ENCODE results near the gene SLC26A11. TPM values are rescaled to one million over a fixed set of nuclear protein-coding genes. Genes with fewer than 3 reads are reported as not detected.

The SLC26A11 gene
- total RNA-seq, 4 donors from 2014 or later = 11.3 to 13.8 (median 12.7) TPM

DNA sequence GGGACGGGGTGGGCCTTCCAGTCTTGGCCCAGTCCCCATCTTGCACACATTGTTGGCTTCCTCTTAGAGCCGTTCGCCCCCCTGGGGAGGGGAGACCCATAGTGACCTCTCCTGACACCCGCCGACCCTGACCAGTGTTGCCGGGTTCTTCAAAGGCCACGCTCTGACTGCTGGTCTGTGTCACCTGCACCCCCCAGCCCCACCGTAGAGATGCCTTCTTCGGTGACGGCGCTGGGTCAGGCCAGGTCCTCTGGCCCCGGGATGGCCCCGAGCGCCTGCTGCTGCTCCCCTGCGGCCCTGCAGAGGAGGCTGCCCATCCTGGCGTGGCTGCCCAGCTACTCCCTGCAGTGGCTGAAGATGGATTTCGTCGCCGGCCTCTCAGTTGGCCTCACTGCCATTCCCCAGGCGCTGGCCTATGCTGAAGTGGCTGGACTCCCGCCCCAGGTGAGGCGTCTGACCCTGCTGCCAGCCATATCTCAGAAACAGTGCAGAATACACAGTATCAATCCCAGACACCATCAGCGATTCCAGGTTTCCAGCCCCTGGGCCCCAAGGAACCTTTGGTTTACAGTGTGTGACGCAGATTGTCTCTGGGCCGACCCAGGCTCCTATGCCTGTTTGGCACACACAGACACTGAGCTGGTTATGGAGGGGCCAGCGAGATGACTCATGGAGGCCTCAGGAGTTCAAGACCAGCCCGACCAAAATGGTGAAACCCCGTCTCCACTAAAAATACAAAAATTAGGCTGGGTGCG is 1.3 kb downstream of the SLC26A11 start:
- no peaks in the 10 kb centered on the region for H3K9me3 ChIP-seq
- 74% methylated on average over 25 of the region's 29 CpGs for WGBS
- peaks cover 15 to 48% (median 44%) of the 10 kb centered on the region in 4 donors for H3K4me1 ChIP-seq
- intact Hi-C loops (cut with DNase I) = loop anchor here (2.0 kb wide), 1 partner anchor 39 kb away; the partner anchor contains the start of gene RNF213
- H3K27me3 ChIP-seq = no peaks in the 10 kb centered on the region
- peak overlapping the region; percentile 84 to 100 (median 98) for H3K4me3 ChIP-seq
- TF ChIP-seq POLR2A (IDR thresholded peaks at IDR 0.05; ENCODE audit: low read depth) (no peak), POLR2AphosphoS5 (IDR thresholded peaks at IDR 0.05) (no peak), EP300 (IDR thresholded peaks at IDR 0.05) (no peak)
- TF ChIP-seq, protein P1, sequence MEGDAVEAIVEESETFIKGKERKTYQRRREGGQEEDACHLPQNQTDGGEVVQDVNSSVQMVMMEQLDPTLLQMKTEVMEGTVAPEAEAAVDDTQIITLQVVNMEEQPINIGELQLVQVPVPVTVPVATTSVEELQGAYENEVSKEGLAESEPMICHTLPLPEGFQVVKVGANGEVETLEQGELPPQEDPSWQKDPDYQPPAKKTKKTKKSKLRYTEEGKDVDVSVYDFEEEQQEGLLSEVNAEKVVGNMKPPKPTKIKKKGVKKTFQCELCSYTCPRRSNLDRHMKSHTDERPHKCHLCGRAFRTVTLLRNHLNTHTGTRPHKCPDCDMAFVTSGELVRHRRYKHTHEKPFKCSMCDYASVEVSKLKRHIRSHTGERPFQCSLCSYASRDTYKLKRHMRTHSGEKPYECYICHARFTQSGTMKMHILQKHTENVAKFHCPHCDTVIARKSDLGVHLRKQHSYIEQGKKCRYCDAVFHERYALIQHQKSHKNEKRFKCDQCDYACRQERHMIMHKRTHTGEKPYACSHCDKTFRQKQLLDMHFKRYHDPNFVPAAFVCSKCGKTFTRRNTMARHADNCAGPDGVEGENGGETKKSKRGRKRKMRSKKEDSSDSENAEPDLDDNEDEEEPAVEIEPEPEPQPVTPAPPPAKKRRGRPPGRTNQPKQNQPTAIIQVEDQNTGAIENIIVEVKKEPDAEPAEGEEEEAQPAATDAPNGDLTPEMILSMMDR (IDR thresholded peaks at IDR 0.05) = no peak
- peak overlapping the region in 3 of 4 donors; percentile 79 to 91 (median 89) for H3K27ac ChIP-seq (replicated peaks in 1 of 4)
- DNase-seq (ENCODE audit: extremely low spot score) = no peak
- peaks cover under 1 to 43% (median 17%) of the 10 kb centered on the region in 4 donors for H3K36me3 ChIP-seq

- H3K36me3 ChIP-seq = peaks cover 2 to 43% (median 15%) of the 10 kb centered on the region in 4 donors
- intact Hi-C loops (cut with DNase I) = no loop called here
- no peaks in the 10 kb centered on the region for H3K9me3 ChIP-seq
- no peaks in the 10 kb centered on the region for H3K27me3 ChIP-seq
- no peak overlapping the region for H3K4me3 ChIP-seq
- WGBS = 87% methylated on average over 15 of the region's 18 CpGs
- H3K27ac ChIP-seq (replicated peaks in 1 of 4) = no peak overlapping the region
- no peak for DNase-seq (ENCODE audit: extremely low spot score)
- no peak for TF ChIP-seq EP300 (IDR thresholded peaks at IDR 0.05)
- TF ChIP-seq, protein P1 (IDR thresholded peaks at IDR 0.05) = no peak
- no peak for TF ChIP-seq POLR2AphosphoS5 (IDR thresholded peaks at IDR 0.05)
- no peak for TF ChIP-seq POLR2A (IDR thresholded peaks at IDR 0.05; ENCODE audit: low read depth)
- H3K4me1 ChIP-seq = peaks cover 15 to 48% (median 44%) of the 10 kb centered on the region in 4 donors
Observed at GRCh38 chr17:80222376-80223141, 2.3 kb downstream of the SLC26A11 start.

DNA sequence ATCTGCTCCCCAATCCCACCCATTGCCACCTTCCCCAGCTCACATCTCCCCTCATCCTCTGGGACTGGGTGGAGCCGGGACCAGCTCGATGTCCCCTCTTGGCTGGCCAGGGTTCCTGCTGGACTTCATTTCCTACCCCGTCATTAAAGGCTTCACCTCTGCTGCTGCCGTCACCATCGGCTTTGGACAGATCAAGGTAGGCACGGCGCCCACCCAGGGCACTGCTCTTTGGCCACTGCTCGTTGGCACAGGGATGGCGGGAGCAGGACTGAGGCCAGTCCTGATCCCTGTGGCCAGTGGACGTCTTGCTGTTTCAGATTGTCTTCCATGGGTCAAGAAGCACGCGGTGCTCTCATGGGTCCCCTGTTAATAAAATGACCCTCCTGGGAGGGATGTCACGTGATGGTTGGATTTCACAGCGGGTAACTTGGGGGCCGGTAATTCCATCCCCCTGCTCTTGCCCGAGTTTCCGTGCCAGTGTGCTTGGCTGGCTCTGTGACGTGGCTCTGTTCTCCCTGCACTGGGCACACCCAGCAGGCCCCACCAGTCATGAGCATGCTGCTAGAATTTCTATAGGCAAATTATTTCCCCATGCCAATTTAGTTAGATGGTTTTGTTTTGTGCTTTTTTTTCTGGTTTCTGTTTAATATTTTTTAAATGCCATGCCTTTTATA is 3.1 kb downstream of the SLC26A11 start:
- intact Hi-C loops (cut with DNase I) = no loop called here
- Histone ChIP-seq H3K36me3 (peaks cover 4 to 44% (median 18%) of the 10 kb centered on the region in 4 donors), H3K4me3 (no peak overlapping the region), H3K4me1 (peaks cover 15 to 46% (median 44%) of the 10 kb centered on the region in 4 donors), H3K27me3 (no peaks in the 10 kb centered on the region), H3K9me3 (no peaks in the 10 kb centered on the region), H3K27ac (replicated peaks in 1 of 4) (no peak overlapping the region)
- no peak for TF ChIP-seq EP300 (IDR thresholded peaks at IDR 0.05)
- no peak for TF ChIP-seq POLR2AphosphoS5 (IDR thresholded peaks at IDR 0.05)
- TF ChIP-seq POLR2A (IDR thresholded peaks at IDR 0.05; ENCODE audit: low read depth) = no peak
- TF ChIP-seq, protein P1 (IDR thresholded peaks at IDR 0.05) = no peak
- WGBS = 89% methylated on average over 18 of the region's 18 CpGs
- DNase-seq (ENCODE audit: extremely low spot score) = no peak

GRCh38 chr17:80223838-80224497 is 3.7 kb downstream of the SLC26A11 start:
- H3K27me3 ChIP-seq = no peaks in the 10 kb centered on the region
- H3K4me1 ChIP-seq = peaks cover 15 to 39% (median 38%) of the 10 kb centered on the region in 4 donors
- no peak for TF ChIP-seq EP300 (IDR thresholded peaks at IDR 0.05)
- TF ChIP-seq, protein P1 (IDR thresholded peaks at IDR 0.05) = no peak
- TF ChIP-seq POLR2A (IDR thresholded peaks at IDR 0.05; ENCODE audit: low read depth) = no peak
- no peak for TF ChIP-seq POLR2AphosphoS5 (IDR thresholded peaks at IDR 0.05)
- no peak overlapping the region for H3K27ac ChIP-seq (replicated peaks in 1 of 4)
- H3K4me3 ChIP-seq = no peak overlapping the region
- H3K9me3 ChIP-seq = no peaks in the 10 kb centered on the region
- 80% methylated on average over 11 of the region's 11 CpGs for WGBS
- H3K36me3 ChIP-seq = peaks cover 5 to 51% (median 22%) of the 10 kb centered on the region in 4 donors
- intact Hi-C loops (cut with DNase I) = no loop called here
- no peak for DNase-seq (ENCODE audit: extremely low spot score)

Measured in esophagus muscularis mucosa (tissue), 4 donors.